ENCODE results near the gene CD9. TPM values are rescaled to one million over a fixed set of nuclear protein-coding genes. Genes with fewer than 3 reads are reported as not detected.

The CD9 gene
- total RNA-seq, 2 donors from 2014 or later = 66.6 to 91.3 TPM

DNA sequence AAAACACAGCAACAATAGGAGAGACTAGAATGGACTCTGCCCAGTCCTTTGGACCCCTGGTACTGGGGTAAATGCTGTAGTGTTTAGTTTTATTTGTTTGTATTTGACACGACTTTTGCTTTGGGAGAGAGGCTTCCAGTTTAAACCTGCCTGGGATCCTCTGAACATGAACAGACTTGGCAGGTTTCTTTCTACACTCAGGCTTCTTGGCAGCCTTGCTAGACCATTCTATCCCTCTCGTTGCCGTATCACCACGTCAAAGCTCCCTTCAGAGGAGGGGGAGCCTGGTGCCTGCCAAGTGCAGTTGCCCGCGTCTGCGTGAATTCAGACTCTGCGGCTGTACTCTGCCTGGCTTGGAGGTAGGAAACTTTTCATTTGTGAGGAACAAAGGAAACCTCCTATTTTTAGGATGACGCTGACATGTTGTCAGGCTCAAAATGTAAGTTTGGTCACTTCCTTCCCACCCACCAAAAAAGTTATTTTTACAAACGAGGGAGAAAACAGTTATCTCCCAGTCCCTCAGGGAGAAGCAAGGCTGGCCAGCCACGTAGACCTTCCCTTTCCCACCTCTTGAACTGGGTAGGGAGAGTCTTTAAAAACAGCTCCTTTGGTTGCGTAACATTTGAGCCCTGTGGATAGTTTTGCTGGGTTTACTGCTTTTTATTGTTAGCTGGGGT lies 25.9 kb downstream of the CD9 start:
- H3K36me3 ChIP-seq (replicated peaks in 1 of 2; ENCODE audit: insufficient read depth in 1 of 2, low read depth in 2 of 2) = peaks cover 0 to 2% of the 10 kb centered on the region in 2 donors
- H3K9me3 ChIP-seq = no peaks in the 10 kb centered on the region
- TF ChIP-seq POLR2A (IDR thresholded peaks at IDR 0.05) = no peak
- TF ChIP-seq, protein P1, sequence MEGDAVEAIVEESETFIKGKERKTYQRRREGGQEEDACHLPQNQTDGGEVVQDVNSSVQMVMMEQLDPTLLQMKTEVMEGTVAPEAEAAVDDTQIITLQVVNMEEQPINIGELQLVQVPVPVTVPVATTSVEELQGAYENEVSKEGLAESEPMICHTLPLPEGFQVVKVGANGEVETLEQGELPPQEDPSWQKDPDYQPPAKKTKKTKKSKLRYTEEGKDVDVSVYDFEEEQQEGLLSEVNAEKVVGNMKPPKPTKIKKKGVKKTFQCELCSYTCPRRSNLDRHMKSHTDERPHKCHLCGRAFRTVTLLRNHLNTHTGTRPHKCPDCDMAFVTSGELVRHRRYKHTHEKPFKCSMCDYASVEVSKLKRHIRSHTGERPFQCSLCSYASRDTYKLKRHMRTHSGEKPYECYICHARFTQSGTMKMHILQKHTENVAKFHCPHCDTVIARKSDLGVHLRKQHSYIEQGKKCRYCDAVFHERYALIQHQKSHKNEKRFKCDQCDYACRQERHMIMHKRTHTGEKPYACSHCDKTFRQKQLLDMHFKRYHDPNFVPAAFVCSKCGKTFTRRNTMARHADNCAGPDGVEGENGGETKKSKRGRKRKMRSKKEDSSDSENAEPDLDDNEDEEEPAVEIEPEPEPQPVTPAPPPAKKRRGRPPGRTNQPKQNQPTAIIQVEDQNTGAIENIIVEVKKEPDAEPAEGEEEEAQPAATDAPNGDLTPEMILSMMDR (IDR thresholded peaks at IDR 0.05) = no peak
- 50 to 68% methylated on average over 12 of the region's 12 CpGs for WGBS, 2 donors
- DNase-seq (peak in 3 of 4 donors; percentile 22 to 38 (median 26)), ATAC-seq (no peak)
- H3K27ac ChIP-seq = peak overlapping the region; percentile 4 to 68 (median 42)
- H3K4me3 ChIP-seq = no peak overlapping the region
- no peaks in the 10 kb centered on the region for H3K27me3 ChIP-seq
- intact Hi-C loops (cut with DNase I) = no loop called here
- H3K4me1 ChIP-seq = peaks cover 57% of the 10 kb centered on the region

DNA sequence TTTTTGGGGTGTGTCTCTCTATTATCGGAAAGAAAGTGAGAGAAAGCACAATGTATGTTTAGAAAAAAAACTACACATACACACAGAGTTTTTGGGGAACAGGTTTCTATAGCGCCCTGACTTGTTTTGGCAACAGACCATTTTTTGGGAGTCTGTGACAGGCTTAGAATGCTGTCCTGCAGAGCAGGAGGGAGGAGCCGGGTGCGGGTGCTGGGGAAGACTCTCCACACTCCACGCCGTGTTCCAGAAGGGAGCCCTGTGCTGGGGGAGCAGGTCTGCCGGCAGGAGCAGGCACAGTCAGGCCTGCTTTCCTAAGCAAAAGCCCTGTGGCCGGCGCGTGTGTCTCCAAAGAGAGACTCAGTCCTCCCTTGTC lies 26.5 kb downstream of the CD9 start:
- no peaks in the 10 kb centered on the region for H3K9me3 ChIP-seq
- H3K4me1 ChIP-seq = peaks cover 57% of the 10 kb centered on the region
- ATAC-seq (no peak), DNase-seq (peak in 1 of 4 donors; percentile 24)
- H3K27me3 ChIP-seq = no peaks in the 10 kb centered on the region
- H3K27ac ChIP-seq = peak overlapping the region in 3 of 4 donors; percentile 37 to 68 (median 48)
- peaks cover 0 to 2% of the 10 kb centered on the region in 2 donors for H3K36me3 ChIP-seq (replicated peaks in 1 of 2; ENCODE audit: insufficient read depth in 1 of 2, low read depth in 2 of 2)
- intact Hi-C loops (cut with DNase I) = no loop called here
- TF ChIP-seq, protein P1 (IDR thresholded peaks at IDR 0.05) = no peak
- no peak for TF ChIP-seq POLR2A (IDR thresholded peaks at IDR 0.05)
- 80% methylated on average over 10 of the region's 10 CpGs for WGBS, 2 donors
- no peak overlapping the region for H3K4me3 ChIP-seq

DNA sequence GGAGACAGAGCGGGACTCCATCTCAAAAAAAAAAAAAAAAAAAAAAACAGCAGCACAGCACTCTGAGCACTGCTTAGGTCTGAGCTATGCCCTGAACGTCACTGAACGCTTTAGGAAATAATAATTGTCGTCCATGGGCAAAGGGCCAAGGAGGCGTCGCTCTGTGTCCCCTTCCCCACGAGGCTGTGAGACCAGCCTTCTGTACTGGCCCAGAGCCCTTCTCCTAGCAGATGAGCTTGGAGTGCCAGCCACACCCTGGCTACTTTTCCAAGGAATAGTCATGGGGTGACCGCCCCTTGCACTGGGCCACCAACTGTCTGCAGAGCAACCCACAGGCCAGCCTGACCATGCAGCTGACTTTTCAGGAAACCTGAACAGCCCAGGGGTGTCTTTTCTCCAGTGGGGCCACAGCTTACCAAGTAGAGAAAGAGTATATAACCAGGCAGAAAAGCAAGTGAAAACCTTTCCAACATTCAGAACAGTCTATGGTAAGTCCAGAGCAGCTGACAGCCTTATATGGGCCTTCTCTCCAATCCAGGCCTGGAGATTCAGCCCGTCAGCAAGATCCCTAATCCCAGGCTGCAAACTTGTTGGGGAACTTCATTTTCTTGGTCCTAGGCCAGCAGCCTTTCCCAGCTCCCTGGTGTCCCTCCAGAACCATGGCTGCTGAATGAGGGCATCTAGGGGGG lies 28.5 kb downstream of the CD9 start:
- Histone ChIP-seq H3K9me3 (no peaks in the 10 kb centered on the region), H3K27me3 (no peaks in the 10 kb centered on the region), H3K27ac (peak overlapping the region; percentile 42 to 74 (median 70)), H3K4me1 (peaks cover 69% of the 10 kb centered on the region), H3K36me3 (replicated peaks in 1 of 2; ENCODE audit: insufficient read depth in 1 of 2, low read depth in 2 of 2) (peaks cover 0 to 2% of the 10 kb centered on the region in 2 donors), H3K4me3 (no peak overlapping the region)
- intact Hi-C loops (cut with DNase I) = no loop called here
- TF ChIP-seq, protein P1 (IDR thresholded peaks at IDR 0.05) = no peak
- no peak for TF ChIP-seq POLR2A (IDR thresholded peaks at IDR 0.05)
- DNase-seq = no peak
- ATAC-seq = no peak
- 66 to 67% methylated on average over 8 to 9 of the region's 9 CpGs for whole genome bisulfite sequencing, 2 donors

- peak in 1 of 3 donors; percentile 11 for TF ChIP-seq POLR2A (IDR thresholded peaks at IDR 0.05)
- TF ChIP-seq, protein P1 (IDR thresholded peaks at IDR 0.05) = no peak
- H3K27ac ChIP-seq = peak overlapping the region; percentile 42 to 74 (median 70)
- H3K27me3 ChIP-seq = no peaks in the 10 kb centered on the region
- intact Hi-C loops (cut with DNase I) = no loop called here
- ATAC-seq (peak; percentile 11), DNase-seq (peak in 3 of 4 donors; percentile 43 to 76 (median 45))
- H3K4me3 ChIP-seq = no peak overlapping the region
- H3K4me1 ChIP-seq = peaks cover 74% of the 10 kb centered on the region
- WGBS, 2 donors = 61 to 71% methylated on average over 24 of the region's 24 CpGs
- H3K9me3 ChIP-seq = no peaks in the 10 kb centered on the region
- peaks cover 0 to 2% of the 10 kb centered on the region in 2 donors for H3K36me3 ChIP-seq (replicated peaks in 1 of 2; ENCODE audit: insufficient read depth in 1 of 2, low read depth in 2 of 2)
Observed at GRCh38 chr12:6229224-6230218, 29.3 kb downstream of the CD9 start.
